SH-SY5Y (cell line): ENCODE measurements around the gene NFRKB.

Experiments used
- GATA2 ChIP-seq: IDR thresholded peaks from 2 replicates; pipeline ENCODE4 v1.6.1; 2011; ENCODE audit warnings: mild to moderate bottlenecking, low read depth, low read length
- GATA3 ChIP-seq: IDR thresholded peaks from 2 replicates; pipeline ENCODE4 v1.6.1; 2011; ENCODE audit warnings: low read depth, mild to moderate bottlenecking, low read length, moderate library complexity

DNA sequence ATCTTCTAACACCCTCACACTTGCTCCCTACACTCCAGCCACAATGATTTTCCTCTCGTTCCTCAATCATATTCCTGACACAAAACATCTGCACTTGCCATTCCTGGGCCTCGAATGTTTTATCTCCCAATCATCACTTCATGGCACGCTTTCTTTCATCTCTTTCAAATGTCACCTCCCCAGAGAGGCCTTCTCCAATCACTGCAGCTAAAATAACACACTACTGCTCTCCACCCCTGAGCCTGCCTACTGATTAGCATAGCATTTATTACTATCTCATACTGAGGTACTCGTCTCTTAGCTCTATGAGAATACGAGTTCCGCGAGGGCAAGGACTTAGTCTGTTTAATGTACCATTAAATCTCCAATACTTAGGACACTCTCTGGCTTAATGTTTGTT lies 23.5 kb downstream of the NFRKB start:
- TF ChIP-seq GATA3 (no peak), GATA2 (no peak)
